Fibroblast of skin of left quadriceps (primary cell): Measurements from ENCODE around the gene NALCN.

ENCODE experiments used
- DNase-seq, 2 experiments: peaks; one replicate each; pipeline ENCODE4 v3.0.0-alpha.2; 2013; ENCODE audit warnings: low read depth in 2 of 2

NALCN gene

DNA sequence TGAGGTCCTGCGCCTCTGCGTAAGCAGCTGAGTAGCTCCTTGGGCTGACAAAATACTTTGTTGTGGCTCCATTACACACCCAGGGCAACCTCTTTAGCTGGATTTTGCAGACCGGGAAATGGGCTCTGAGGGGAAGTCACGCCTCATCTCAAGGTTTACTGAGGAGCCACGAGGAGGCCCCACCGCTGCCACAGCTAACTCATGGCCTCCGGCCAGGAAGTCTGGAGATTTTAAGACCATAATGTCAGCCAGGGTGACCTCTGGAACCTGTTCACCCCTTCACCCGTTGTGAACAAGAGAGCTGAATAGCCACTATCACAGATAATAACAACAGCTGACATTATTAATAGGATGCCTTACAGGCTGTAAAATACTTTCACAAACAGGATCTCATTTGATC lies 390.4 kb downstream of the NALCN start:
- no peak for DNase-seq

DNA sequence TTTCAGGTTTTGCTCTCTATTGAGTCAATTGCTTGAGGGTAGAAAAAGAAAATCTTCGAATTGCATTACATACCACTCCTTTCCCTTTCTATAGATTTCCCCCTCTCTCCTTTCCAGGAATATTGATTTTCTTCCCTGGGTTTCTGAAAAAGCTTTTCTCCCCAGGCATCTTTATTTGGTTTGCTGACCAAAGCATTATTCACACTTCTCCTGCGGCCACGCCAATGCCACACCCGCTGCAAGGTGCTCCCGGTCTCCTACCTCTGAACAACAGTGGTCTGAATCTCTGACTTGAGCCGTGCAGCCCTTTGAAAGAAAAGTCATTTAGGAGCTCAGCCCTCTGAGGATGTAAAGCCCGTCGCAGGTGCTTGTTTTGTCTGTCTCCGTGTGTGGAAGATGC lies 390.8 kb downstream of the NALCN start:
- DNase-seq, result no peak

DNA sequence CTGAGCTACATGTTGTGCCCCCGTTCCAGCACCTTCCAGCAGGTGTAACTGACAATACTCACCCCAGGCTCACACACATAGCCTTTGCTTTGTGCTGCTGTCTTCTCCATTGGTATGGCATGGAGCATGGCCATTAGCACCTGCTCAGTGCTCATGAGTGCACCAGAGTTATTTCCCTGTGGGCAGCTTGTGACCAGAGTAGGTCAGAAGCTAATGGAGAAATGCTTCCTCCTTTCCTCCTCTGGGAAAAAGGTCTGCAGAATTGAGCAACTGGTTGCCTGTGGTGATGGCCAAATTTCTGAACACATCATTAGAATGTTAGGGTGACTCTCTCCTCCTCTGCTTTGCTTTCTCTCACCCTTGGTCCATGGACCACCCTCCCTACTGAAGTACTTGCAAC lies 397.2 kb downstream of the NALCN start:
- no peak for DNase-seq

DNA sequence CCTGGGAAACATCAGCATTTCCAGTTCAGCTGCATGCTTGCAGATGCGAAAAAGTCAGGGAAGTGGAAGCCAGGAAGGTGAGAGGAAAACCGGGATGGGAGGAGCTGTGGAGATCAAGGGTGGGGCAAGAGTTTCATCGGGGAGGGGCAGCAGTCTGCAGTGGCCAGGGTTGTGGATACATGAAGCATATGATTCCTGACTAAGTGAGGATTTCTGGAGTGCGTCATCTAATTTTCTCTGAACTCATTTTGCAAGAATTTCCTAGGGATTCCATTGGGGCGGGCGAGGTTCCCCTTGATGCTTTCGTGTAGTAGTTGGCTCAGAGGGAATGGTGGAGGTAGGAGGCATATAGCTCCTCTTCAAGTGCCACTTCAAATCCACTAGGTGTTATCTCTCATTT lies 397.6 kb downstream of the NALCN start:
- DNase-seq, result peak; percentile 21 to 24

DNA sequence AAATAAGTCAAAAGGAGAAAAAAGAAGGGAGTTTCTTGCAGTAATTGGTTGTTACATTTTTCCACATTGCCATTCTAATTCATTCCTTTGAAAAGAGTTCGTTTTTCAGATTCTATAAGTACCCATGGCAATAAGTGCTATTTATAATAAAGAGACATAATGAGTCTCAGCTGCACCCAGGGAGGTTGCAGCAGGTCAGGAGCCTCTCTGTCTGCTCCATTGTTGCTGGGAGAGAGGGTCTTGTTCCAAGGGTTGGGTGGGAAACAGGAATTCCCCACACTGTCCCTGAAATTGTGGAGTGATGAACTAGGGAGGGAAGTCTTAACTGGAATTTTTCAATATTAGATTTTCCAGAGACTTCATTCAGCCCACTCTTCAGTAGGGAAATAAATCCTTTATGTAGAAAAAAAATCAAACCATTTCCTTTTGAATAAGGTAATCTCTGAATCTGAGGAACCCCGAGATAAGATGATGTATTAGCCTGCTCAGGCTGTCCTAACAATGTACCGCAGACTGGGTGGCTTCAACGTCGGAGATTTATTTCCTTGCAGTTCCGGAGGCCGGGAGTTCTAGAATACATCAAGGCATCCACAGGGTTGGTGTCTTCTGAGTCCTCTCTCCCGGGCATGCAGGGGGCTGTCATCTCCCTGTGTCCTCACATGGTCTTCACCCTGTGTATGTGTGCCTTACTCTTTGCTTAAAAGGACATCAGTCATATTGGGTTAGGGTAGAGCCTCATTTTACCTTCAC lies 399.0 kb downstream of the NALCN start:
- no peak for DNase-seq

DNA sequence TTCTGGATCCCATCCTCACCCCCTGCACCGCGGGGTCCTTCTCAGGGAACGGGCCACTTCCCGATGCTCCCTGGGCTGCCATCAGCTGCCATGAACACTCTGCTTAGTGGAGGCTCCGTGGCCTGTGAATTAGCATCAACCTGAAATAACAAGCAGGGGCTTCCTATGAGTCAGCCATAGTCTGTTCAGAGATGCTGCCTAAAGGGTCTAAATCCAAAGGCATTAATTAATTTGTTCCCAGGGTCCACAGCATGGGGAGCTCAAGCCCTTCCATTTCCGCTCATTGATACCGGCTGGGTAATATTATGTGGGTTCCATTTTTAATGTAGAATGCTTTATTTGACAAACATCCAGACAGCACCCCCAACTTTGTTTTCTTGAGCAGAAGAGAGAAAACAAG lies 399.8 kb downstream of the NALCN start:
- no peak for DNase-seq

DNA sequence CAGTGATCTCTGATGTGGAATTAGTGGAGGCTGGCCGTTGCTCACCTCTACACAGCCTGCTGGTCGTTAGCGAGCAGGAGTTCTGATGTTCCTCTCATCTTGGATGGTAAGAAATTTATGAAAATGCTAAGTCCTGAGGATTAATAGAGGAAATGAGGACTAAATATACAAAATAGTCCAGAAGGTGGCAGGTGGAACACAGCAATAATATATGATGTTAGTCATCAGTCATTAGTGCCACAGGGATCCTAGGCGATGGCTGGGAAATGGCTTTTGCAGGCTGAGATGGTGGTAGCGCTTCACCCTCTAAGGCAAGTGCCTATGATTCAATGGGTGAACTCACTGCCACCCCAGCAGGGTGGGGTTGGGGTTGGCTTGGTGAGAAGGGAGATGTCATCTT lies 403.1 kb downstream of the NALCN start:
- no peak for DNase-seq

DNA sequence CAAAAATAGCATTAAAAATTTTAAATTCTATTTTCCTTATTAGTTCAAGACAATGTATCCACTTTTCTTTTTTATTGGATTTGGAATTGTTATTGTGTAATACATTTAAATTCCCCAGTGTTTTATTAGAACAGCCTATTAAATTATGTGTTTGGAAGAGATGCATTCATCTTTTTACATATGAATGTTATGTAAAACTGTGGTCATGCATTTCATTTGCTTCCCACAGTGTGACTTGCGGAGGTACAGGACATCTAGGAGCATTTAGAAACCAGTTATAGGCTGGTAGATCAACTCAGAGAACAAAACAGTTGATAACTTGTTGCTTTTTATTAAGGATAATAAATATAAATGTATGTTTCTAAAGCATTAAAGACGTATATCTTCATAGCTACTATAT lies 406.2 kb downstream of the NALCN start:
- no peak for DNase-seq

DNA sequence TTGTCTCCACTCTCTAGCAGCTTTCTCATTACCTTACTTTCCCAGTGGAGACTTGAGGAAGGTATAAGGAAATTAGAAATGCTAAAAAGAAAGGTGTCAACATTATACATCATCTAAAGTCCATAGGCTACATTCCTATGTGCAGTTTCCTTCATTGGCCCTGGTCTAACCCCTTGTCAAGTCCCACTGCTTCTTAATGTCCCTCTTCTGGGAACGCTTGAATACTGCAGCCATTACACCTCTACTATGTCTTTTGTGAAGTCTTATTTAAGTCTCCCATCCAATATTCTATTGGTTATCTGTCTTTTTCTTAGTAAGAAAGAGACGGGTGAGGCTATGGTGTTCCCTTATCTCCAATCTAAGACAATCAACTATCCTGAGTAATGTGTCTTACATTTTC lies 409.1 kb downstream of the NALCN start:
- no peak for DNase-seq
